ENCODE results near the gene SEC14L3.

GRCh38 chr22:30411780-30412179 lies 60.0 kb downstream of the SEC14L3 start:
- no peak for TF ChIP-seq CTCF (IDR thresholded peaks at IDR 0.05; ENCODE audit: insufficient read depth, low read length, poor library complexity, severe bottlenecking)
- TF ChIP-seq EZH2phosphoT487 (conservative IDR thresholded peaks at IDR 0.05; ENCODE audit: low read length): no peak

Measured in SU-DHL-6 (cell line).